ENCODE results near the gene SETD2.

SETD2 gene

GRCh38 chr3:47096959-47097358 is 67.0 kb downstream of the SETD2 start:
- no peak overlapping the region for H3K27ac ChIP-seq (ENCODE audit: low read length)
- no peak overlapping the region for H3K9ac ChIP-seq (ENCODE audit: low read depth, low read length)
- no peaks in the 10 kb centered on the region for H4K20me1 ChIP-seq (ENCODE audit: insufficient read depth, low read length)

GRCh38 chr3:47092090-47092489 is 71.8 kb downstream of the SETD2 start:
- H3K4me3 ChIP-seq (ENCODE audit: low read depth in 1 of 2, low read length in 2 of 2): no peak overlapping the region
- no peaks in the 10 kb centered on the region for H3K27me3 ChIP-seq (ENCODE audit: insufficient read depth, low read length, poor library complexity)
- H2AFZ ChIP-seq (ENCODE audit: low read depth, low read length): no peak overlapping the region
- H3K9me3 ChIP-seq (ENCODE audit: insufficient read depth, low read length, severe bottlenecking): no peaks in the 10 kb centered on the region
- no peak overlapping the region for H3K27ac ChIP-seq (ENCODE audit: low read length)
- no peak for ATAC-seq (ENCODE audit: insufficient read depth, low read depth)
- no peaks in the 10 kb centered on the region for H4K20me1 ChIP-seq (ENCODE audit: insufficient read depth, low read length)
- peaks cover 87% of the 10 kb centered on the region for H3K36me3 ChIP-seq (ENCODE audit: insufficient read depth, low read length)
- no peaks in the 10 kb centered on the region for H3K4me1 ChIP-seq (ENCODE audit: insufficient read depth, low read length)
- TF ChIP-seq EZH2 (IDR thresholded peaks at IDR 0.05; ENCODE audit: borderline replicate concordance, low read depth, low read length, severe bottlenecking) (no peak), CTCF (IDR thresholded peaks at IDR 0.05; ENCODE audit: borderline replicate concordance, extremely low read depth, low read length, poor library complexity, severe bottlenecking) (no peak)
- H3K4me2 ChIP-seq (ENCODE audit: insufficient read depth, low read length): no peak overlapping the region
- no peak for DNase-seq
- H3K9ac ChIP-seq (ENCODE audit: low read depth, low read length): no peak overlapping the region
- peaks cover 29% of the 10 kb centered on the region for H3K79me2 ChIP-seq (ENCODE audit: insufficient read depth, low read length)

More at GRCh38 chr3:47096959-47097358, 67.0 kb downstream of the SETD2 start:
- TF ChIP-seq CTCF (IDR thresholded peaks at IDR 0.05; ENCODE audit: borderline replicate concordance, extremely low read depth, low read length, poor library complexity, severe bottlenecking) (no peak), EZH2 (IDR thresholded peaks at IDR 0.05; ENCODE audit: borderline replicate concordance, low read depth, low read length, severe bottlenecking) (no peak)
- H2AFZ ChIP-seq (ENCODE audit: low read depth, low read length): no peak overlapping the region
- no peaks in the 10 kb centered on the region for H3K27me3 ChIP-seq (ENCODE audit: insufficient read depth, low read length, poor library complexity)
- no peaks in the 10 kb centered on the region for H3K9me3 ChIP-seq (ENCODE audit: insufficient read depth, low read length, severe bottlenecking)
- H3K79me2 ChIP-seq (ENCODE audit: insufficient read depth, low read length): peaks cover 9% of the 10 kb centered on the region; the same call in 1 of the 2 replicates
- DNase-seq (no peak), ATAC-seq (ENCODE audit: insufficient read depth, low read depth) (no peak)
- no peak overlapping the region for H3K4me3 ChIP-seq (ENCODE audit: low read depth in 1 of 2, low read length in 2 of 2)
- H3K36me3 ChIP-seq (ENCODE audit: insufficient read depth, low read length): peaks cover 90% of the 10 kb centered on the region
- H3K4me1 ChIP-seq (ENCODE audit: insufficient read depth, low read length): no peaks in the 10 kb centered on the region
- H3K4me2 ChIP-seq (ENCODE audit: insufficient read depth, low read length): no peak overlapping the region

- H3K27me3 ChIP-seq (ENCODE audit: insufficient read depth, low read length, poor library complexity): no peaks in the 10 kb centered on the region
- no peaks in the 10 kb centered on the region for H3K9me3 ChIP-seq (ENCODE audit: insufficient read depth, low read length, severe bottlenecking)
- H3K79me2 ChIP-seq (ENCODE audit: insufficient read depth, low read length): peaks cover 34% of the 10 kb centered on the region
- DNase-seq: no peak
- H3K36me3 ChIP-seq (ENCODE audit: insufficient read depth, low read length): peaks cover 86% of the 10 kb centered on the region
- H3K4me1 ChIP-seq (ENCODE audit: insufficient read depth, low read length): no peaks in the 10 kb centered on the region
- H3K4me2 ChIP-seq (ENCODE audit: insufficient read depth, low read length): no peak overlapping the region
- TF ChIP-seq CTCF (IDR thresholded peaks at IDR 0.05; ENCODE audit: borderline replicate concordance, extremely low read depth, low read length, poor library complexity, severe bottlenecking) (no peak), EZH2 (IDR thresholded peaks at IDR 0.05; ENCODE audit: borderline replicate concordance, low read depth, low read length, severe bottlenecking) (no peak)
- no peak for ATAC-seq (ENCODE audit: insufficient read depth, low read depth)
- H3K27ac ChIP-seq (ENCODE audit: low read length): no peak overlapping the region
- no peak overlapping the region for H3K9ac ChIP-seq (ENCODE audit: low read depth, low read length)
- no peak overlapping the region for H3K4me3 ChIP-seq (ENCODE audit: low read depth in 1 of 2, low read length in 2 of 2)
- peaks cover 2% of the 10 kb centered on the region; the same call in 1 of the 2 replicates for H4K20me1 ChIP-seq (ENCODE audit: insufficient read depth, low read length)
- H2AFZ ChIP-seq (ENCODE audit: low read depth, low read length): no peak overlapping the region
Observed at GRCh38 chr3:47089630-47090029, 74.3 kb downstream of the SETD2 start.

GRCh38 chr3:47086071-47086470 is 77.8 kb downstream of the SETD2 start:
- Histone ChIP-seq H3K27ac (ENCODE audit: low read length) (no peak overlapping the region), H3K27me3 (ENCODE audit: insufficient read depth, low read length, poor library complexity) (no peaks in the 10 kb centered on the region), H3K9me3 (ENCODE audit: insufficient read depth, low read length, severe bottlenecking) (no peaks in the 10 kb centered on the region), H3K9ac (ENCODE audit: low read depth, low read length) (no peak overlapping the region), H2AFZ (ENCODE audit: low read depth, low read length) (no peak overlapping the region), H4K20me1 (ENCODE audit: insufficient read depth, low read length) (peaks cover 2% of the 10 kb centered on the region; the same call in 1 of the 2 replicates), H3K36me3 (ENCODE audit: insufficient read depth, low read length) (peaks cover 94% of the 10 kb centered on the region), H3K4me3 (ENCODE audit: low read depth in 1 of 2, low read length in 2 of 2) (no peak overlapping the region), H3K4me2 (ENCODE audit: insufficient read depth, low read length) (no peak overlapping the region), H3K4me1 (ENCODE audit: insufficient read depth, low read length) (no peaks in the 10 kb centered on the region), H3K79me2 (ENCODE audit: insufficient read depth, low read length) (peaks cover 40% of the 10 kb centered on the region)
- ATAC-seq (ENCODE audit: insufficient read depth, low read depth) (no peak), DNase-seq (no peak)
- TF ChIP-seq CTCF (IDR thresholded peaks at IDR 0.05; ENCODE audit: borderline replicate concordance, extremely low read depth, low read length, poor library complexity, severe bottlenecking) (no peak), EZH2 (IDR thresholded peaks at IDR 0.05; ENCODE audit: borderline replicate concordance, low read depth, low read length, severe bottlenecking) (no peak)

Data from DND-41 (cell line).